Activated gamma-delta T cell treated with Interleukin-2 at 50 U/mL for 16 hours (primary cell): ENCODE results near the gene MED13.
A peak's percentile ranks its signal among the peaks of the same experiment; 100 is the strongest.
"Not testable (repeated sequence)": the region's sequence is repeated elsewhere in the genome, so short reads cannot be mapped to it uniquely, and the experiment has no call there.

Source experiments
- DNase-seq: peaks from one replicate; pipeline ENCODE4 v3.0.0-alpha.2; 2020

Gene MED13

DNA sequence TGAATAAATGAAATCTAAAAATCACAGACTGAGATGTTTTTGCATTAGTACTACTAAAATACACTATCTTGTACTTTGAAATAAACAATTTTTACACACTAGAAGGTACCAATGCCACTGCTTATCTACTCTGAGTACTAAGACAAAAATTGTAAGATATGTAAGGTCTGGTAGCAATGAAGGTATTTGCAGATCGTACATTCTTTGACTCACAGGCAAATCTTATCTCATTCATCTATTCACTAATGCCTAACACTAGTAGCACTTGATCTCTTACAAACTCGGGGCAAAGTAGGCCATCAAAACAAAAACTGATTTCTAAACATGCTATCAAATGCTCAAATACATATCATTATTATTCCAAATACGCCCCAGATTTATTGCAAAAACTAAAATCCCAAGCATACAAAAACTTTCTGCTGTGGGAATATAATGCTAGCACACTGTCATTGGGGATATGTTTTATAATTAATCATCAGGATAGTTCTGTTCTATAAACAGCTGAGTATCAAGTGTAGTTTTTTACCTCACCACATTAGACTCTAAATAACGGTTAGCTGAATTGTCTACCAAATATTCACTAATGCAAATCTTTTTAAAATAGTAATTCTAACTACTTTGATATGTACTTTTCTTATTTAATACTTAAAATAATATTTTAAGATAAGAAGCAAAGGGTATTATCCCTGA, 68.0 kb downstream of the MED13 start:
- no peak for DNase-seq

DNA sequence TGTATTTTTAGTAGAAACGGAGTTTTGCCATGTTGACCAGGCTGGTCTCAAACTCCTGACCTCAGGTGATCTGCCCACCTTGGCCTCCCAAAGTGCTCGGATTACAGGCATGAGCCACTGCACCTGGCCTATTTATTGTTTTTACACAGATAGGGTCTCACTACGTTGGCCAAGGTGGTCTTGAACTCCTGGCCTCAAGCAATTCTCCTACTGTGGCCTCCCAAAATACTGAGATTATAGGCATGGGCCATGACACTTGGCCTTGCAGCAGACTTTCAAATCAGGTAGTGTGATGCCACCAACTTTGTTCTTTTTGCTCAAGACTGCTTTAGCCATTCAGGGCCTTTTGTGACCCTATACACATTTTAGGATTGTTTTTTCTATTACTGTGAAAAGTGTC, 75.6 kb downstream of the MED13 start:
- no peak for DNase-seq

DNA sequence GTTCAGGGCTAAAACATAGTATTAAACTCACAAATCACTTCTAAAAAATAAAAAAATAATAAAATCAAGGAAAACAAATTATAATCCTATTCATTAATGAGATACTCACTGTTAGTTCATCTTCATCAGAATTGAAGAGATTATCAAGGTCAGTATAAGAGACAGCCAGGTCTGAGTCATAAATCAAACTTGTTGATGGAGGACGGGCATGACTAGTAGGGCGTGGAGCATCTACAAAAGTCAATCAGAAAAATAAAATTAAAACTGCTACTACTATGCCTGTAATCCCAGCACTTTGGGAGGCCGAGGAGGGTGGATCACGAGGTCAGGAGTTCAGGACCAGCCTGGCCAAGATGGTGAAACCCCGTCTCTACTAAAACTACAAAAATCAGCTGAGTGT, 78.2 kb downstream of the MED13 start:
- DNase-seq = no peak

DNA sequence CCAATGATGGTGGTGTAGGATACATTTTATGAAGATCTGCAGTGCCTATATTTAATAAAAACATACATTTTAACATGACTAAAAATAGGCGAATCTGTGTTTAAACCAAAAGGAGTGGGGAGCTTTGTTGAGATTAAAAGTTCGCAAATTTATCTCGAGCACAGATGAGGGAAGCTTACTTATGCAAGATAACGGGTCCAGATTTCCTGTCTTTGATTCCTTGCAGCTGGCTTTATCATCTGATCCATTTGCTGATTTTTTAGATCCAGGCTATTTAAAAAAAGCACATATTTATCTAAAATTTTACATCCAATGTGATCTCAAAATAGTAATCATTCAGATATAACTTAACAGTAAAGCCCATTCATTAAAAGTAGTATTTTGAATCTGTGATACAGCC, 80.3 kb downstream of the MED13 start:
- no peak for DNase-seq

DNA sequence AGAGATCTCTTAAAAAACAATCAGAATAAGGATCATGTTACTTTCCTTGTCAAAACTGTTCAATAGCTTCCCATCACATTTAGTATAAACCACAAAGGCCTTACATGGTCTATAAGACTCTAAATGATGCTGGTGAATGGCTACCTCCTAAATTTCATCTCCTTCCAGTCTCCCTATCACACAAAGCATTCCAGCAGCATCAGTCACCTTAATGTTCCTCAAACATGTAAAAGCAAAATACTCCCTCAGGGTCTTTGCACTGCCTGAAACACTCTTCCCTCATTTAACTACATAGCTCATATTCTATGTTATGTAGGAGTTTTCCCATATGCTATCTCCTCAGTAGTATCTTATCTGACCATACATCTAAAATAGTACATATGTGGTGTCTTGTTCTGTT, 83.8 kb downstream of the MED13 start:
- DNase-seq = no peak

DNA sequence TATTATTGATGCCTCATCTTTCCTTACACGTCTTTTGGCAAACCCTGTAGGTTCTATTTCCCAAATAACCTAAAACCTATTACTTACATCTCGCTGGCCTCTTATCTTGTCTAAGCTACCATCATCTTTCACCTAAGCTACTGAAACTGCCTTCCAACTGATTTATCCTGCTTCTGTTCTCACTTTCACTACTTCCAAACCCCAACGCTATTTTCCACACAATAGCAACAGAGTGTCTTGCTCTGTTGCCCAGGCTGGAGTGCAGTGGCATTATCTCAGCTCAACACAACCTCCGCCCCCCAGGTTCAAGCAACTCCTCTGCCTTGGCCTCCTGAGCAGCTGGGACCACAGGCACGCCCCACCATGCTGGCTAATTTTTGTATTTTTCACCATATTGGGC, 84.5 kb downstream of the MED13 start:
- DNase-seq = no peak

DNA sequence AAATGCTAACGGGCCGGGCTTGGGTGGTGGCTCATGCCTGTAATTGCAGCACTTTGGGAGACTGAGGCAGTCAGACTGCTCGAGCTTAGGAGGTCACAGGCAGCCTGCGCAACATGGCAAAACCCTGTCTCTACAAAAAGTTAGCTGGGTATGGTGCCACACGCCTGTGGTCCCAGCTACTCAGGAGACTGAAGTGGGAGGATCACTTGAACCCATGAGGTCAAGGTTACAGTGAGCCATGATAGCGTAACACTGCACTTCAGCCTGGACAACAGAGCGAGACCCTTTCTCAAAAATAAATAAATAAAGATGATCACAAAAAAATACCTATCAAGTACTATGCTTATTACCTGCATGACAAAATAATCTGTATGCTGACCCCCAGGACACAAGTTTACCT, 91.0 kb downstream of the MED13 start:
- no peak for DNase-seq

DNA sequence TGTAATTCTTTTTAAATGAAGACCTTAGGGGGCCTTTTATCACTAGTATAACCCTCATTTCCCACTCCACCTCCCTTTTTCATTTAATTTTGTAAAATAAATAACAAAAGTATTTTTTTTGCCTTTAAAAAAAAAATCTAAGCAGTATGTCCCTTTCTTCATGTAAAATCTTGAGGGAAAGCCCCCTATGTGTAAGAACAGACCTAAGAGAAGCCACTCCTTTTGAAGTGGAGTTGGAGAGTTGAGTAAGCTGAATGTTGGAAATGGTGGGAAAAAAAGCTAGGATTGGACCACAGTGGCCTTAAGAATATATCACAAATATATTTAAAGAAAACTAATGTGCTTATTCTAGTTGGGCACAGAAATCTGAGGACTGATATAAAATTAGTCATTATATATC, 92.8 kb downstream of the MED13 start:
- DNase-seq = no peak

DNA sequence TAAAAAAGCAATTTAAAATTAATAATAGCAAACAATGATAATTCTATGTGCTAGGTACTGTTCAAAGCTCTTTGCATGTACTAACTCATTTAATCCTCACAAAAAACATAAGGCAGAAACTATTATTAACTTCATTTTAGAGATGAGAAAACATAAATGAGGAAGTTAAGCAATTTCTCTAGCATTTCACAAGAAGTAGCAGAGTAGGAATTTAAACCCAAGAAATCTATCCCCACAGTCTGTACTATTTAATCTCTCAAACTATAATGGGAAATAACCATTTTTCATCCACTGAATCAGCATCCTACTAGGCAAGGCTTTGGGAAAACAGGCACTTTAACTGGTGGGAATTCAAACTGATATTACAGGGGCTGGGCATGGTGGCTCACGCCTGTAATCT, 95.0 kb downstream of the MED13 start:
- no peak for DNase-seq

DNA sequence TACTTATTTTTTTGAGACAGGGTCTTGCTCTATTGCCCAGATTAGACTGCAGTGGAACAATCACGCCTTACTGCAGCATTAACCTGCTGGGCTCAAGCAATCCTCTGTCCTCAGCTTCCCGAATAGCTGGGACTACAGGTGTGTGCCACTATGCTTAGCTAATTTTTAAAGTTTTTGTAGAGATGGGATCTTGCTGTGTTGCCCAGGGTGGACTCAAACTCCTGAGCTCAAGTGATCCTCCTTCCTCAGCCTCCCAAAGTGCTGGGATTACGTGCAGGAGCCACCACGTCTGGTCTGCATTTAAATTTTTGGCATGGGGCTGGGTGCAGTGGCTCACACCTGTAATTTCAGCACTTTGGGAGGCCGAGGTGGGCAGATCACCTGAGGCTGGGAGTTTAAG, 96.3 kb downstream of the MED13 start:
- no peak for DNase-seq

DNA sequence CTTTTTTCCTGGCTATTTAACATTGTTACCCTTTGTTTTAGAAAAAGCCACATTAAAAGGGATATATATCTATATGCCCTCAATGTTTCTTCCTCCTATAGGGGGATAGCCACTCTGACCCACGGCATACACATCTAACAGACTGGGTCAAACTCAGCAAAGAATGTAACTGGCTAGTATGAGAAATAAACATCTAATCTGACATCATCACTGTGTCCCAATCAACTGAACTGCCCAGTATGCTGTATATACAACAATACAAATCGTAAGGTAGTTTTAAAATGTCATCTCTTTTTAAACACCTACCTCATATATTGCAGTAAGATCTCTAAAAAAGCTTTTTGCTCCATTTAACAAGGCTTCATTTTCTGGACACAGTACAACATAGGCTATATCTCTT, 97.3 kb downstream of the MED13 start:
- DNase-seq = no peak

DNA sequence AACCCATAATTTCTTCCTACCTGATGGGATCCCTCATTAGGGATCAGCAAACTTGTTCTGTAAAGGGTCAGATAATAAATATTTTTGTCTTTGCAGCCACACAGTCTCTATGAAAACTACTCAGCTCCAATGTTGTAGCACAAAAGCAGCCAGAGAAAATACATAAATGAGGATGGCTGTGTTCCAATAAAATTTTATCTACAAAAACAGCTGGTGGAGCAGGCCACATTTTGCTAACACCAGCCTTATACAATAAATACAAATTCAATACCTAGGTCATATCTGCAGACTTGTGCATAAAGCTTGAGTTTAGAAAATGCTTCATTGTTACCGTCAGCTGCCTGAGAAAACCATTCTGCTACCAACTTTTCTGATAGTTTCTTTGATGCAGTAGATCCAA, 98.9 kb downstream of the MED13 start:
- no peak for DNase-seq

DNA sequence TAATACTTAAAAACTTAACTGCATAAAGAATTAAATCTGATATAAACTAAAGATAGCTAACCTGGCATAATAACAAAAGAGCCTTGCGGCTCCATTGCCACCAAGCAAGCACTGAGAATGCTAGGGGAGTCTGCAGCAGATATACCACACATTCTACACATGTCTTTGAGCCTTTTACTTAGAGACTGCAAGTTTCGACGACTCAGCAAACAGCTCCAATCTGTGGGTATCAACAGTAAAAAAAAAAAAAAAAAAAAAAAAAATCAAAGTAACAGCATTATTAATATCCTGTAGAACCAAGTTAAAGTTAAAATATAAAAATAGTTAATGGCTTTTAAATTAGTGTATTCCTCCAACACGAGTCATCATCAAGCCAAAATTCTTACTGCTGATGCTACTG, 109.5 kb downstream of the MED13 start:
- DNase-seq = no peak

DNA sequence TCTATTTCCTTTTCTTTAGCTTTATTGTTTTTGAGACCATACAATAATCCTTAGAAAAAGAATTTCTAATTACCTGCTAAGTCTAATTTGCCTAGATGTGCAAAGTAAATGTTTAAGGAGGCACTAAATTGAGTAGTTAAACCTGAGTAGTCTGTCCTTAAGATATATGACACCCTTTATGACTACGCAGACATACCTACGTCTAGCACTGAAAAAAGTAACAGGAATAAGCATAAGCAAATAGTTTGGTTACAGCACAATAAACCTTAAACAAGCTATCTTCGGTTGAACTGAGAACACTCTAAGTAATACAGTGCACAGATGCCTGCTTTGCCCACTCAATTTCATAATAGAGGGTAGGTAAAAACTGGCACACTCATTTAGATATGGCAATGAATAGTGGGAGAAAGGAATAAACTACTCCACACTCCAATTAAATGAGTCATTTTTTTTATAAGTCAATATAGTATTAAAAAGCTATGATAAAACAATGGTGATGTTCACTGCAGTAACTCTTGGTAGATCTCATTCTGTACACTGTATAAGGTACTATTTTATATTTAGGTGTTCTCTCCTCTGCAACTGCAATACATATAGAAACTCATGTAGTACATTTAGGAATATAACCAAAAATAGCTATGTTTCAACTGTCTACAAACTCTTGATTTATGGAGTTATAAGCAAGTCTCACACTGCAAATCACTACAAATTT, 117.6 kb downstream of the MED13 start:
- DNase-seq = no peak

DNA sequence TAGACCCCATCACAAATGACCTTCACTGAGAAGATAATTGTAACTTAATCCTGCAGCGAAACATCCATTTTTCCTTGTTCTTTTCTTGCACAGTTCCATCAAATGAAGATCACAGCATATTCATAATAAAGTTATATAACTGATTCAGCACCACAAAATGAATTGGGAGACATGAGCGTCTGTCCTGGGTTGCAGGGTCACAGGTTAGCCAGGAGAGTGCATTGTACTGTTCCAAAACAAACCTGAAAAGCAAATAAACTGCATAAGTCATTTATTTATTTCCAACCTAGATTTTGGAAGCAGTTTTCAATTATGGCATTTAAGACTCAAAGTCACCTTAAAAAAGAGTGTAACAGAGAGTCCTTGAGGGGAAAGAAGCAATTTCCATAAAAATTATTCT, 118.7 kb downstream of the MED13 start:
- DNase-seq = no peak

DNA sequence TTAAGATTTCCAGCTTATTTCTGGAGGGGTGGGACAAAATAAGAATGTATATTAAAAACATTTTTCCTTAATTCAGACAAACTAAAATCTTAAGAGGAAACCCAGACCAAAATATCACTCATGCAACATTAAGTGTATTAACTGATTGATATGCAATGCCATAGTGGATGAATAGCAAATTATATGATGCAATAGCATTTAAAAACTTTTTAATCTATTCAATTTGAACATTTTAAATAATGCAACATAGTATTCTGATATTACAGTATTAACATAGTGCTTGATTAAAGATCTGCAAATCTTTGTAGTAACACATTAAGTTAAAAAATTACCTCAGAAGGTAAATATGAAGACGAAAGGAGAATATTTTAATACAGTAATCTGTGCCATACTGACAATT, 122.0 kb downstream of the MED13 start:
- no peak for DNase-seq

DNA sequence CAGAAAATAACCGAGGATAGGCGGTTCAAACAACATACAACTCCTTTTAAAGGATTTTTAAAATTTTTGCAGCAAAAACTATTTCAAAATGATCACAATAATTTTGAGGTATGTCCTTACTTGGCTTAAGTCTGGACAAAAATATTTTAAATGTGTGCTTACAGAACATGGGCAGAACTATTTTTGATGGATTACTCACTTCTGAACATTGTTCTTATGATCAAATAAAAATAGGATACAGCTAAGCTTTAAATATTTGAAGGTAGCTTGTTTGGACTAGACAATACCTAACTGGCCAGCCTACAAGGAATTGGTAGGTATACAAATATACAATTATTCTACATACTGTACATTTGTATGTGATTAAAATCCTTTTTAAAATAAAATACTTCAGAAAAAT, 123.0 kb downstream of the MED13 start:
- DNase-seq = no peak

DNA sequence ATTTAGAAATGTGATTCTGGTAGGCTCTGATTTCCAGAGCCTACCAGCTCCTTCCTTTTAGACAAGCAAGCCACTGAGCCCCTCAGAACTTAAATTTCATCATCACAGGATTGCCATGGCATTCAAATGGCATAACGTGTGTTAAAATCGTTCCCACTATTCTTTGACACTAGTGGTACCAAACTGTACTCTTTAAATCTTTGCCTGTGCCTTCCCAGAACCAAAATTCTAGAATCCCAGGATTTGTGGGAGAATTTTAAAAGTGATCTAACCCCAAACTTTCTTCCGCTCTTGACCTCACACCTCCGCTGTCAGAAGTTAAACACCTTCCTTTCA, 137.0 kb downstream of the MED13 start:
- DNase-seq = no peak

DNA sequence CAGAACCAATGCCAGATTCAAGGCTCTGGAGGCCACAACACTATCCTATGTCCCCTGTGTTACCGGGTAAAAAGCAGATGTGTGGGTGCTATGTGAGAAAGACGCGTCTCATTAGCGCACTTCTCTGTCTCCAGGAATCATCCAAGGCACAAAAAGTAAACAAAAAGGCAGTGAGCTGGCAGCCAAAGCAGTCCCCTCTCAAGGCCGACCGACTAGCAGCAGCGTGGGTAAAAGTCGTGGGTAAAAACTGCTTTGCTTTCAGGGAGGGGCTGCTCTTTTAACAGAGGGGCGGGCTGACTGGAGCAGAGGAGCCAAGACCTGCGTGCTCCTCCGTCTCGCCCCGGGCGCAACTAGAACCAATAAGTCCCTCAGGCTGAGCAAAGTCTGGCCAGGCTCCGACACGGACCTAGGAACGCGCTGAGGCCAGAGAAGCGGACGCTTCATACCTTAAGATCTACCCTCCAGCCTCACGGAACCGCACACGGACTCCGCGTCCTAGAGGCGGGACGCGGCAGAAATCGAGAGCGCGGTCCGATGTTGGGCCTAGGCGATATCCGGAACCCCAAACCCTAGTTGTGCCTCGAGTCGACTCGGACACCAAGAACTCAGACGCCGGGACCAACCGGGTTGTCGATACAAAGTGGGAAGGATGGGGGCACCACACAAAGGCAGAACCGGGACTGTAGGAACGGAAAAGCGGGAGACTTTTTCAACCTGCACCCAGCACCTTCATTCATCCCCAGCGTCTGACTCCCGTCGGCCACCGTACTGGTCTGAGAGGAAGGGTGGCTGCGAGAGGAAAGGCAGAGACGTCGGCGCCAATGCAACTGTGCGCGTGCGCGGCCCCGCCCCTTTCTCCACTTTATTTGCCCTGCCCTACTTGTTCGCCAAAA, 137.6 kb downstream of the MED13 start, which contains the start of gene INTS2:
TSS of gene INTS2 (minus strand) at position 775 of the 893 bp plus-strand sequence. CDS start 1,338 bp downstream, outside the sequence.
- DNase-seq = peak; percentile 95

DNA sequence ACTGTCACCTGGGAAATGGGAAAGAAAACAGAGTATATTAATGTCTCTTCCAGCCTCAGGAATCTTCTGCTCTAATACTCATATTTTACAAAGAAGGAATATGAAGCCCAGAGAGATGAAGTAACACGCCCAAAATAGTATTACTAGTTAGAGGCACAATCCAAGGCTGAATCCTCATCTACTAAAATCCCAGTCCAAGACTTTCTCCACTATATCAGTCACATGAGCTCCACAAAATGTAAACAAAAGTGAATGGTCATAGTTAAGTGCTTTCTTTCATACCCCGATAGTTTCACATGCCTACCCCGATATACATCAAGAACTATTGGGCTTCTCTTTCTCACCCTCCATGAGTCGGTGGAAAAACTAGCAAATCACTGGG, 138.3 kb downstream of the MED13 start:
- DNase-seq = no peak

DNA sequence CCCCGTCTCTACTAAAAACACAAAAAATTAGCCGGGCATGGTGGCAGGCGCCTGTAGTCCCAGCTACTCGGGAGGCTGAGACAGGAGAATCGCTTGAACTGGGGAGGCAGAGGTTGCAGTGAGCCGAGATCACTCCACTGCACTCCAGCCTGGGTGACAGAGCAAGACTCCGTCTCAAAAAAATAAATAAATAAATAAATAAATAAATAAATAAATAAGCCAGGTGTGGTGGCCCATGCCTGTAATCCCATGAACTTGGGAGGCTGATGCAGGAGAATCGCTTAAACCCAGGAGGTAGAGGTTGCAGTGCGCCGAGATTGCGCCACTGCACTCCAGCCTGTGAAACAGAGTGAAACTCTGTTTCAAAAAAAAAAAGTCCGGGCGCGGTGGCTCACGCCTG, 149.9 kb downstream of the MED13 start:
- DNase-seq = not testable (repeated sequence)

DNA sequence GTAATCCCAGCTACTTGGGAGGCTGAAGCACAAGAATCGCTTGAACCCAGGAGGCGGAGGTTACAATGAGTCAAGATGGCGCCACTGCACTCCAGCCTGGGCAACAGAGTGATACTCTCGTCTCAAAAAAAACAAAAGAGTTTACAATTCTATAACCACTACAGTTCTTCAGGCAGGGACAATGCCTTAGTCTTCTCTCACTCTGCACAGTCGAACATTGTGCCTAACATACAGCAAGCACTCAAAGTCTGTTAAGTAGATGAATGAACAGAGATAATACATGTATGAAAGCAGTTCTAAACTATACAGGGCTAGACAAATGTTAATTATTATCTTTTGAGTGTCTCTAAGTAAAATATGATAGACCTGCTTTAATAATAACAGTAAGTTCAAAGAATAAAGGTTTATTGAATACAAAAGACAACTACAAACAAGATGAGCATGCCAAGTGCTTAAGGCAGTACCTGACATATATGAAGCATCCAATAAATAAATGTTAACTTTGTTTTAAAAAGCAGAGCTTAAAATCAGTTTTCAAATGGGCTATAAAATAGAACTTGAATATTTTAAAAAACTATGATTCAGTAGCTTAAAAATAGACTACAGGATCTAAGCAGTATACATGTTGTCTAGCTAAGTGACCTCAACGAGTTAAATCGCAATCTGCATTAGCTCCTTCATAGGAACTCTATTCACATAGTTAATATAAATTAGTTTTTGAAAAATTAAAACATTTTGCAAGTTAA, 156.6 kb downstream of the MED13 start:
- no peak for DNase-seq

DNA sequence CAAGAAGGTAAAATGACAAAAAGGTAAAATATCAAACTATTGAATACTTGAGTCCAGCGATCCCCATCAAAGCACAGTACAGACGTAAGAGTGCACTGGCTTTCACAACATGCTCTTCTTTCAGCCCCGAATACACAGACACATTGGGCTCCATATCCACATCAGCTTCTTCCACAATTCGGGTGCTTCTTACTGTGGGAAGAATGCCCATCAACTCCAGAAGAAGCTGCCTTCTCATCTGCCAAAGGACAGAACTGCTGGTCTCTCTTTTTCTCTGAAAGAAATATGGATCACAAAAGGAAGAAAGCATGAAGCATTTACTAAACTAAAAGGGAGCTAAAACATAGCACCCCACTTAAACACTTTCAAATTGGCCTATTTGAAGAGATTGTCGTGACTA, 157.7 kb downstream of the MED13 start:
- DNase-seq = no peak
